ENCODE measurements around the gene FBLN2.

FBLN2 gene

DNA sequence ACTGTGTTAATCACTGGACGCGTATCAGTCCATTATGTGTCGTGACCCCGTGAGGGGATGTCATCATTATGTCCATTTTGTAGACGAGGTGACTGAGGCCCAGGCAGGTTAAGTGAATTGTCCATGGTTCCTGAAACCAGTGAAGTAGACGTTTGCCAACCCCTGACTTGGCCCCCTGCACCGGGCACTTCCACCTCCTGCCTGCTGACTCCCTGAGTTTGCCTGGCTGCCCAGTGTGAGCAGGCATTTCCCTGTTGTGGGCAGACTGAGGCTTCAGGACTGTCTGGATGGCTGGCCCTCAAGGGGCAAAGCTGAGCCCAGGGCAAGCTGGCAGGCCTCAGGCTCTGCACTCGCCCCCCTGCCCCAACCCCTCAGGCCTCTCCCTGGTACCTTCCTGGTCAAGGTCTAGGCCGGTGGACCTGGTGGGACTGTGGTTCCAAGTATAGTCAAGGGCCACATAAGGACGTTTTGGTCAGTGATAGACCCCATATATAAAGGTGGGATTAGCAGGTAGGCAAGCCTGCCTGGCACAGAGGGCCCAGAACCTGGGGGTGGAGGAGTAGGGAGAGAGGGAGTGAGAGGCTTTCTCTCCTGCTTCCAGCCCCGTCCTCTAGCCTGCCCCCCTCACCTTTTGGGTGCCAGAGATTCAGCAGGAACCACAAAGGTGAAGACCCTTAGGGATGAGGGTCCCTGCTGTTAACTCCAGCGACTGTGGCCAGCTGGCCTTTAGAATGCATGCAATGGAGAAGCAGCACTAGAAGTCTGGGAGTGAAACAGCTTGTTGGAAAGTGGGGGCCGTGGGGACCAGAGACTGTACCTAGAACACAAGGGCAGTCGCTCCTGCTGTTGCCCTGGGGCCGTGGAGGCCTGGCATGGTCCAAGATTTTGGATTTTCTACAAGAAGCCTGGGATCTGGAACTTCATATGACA is 34.6 kb downstream of the FBLN2 start:
- no peak for DNase-seq

DNA sequence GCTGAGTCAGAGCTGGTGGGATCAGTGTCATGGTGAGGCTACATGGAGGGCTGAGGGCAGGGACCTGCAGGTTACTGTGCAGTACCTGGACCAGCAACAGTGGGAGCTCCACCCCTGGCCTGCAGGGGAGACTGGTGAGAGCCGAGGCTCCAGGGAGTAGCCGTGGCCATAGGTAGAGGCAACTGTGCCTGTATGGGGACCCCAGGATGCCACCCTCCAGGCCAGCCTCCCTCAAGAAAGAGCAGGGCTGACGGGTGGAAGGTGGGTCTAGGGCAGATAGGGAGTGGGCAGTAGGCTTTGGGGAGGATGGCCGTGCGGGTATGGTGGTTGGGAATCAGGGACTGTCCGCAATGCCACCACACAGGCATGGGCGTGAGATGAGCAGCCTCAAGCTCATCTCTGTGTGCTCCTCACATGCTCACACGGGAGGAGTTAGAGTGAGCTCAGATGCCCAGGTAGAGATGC is 35.5 kb downstream of the FBLN2 start:
- no peak for DNase-seq

DNA sequence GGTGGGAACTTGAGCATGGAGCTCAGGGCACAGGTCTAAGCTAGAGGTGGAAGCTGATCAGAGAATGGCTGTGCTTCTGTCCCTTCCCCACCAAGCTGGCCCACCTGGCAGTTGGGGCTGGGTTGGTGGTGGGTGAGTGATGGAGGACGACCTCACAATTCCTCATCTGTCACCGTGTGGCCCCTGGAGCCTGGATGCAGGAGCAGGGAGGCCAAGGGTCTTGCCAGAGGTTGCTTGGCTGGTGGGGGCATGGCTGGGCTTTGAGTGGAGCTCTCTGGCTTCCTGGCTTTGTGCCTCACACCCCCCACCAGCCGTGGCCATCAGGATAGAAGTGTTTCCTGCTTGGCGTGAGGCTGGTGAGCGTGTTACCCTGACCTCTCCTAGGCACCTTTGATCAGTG is 36.0 kb downstream of the FBLN2 start:
- no peak for DNase-seq

DNA sequence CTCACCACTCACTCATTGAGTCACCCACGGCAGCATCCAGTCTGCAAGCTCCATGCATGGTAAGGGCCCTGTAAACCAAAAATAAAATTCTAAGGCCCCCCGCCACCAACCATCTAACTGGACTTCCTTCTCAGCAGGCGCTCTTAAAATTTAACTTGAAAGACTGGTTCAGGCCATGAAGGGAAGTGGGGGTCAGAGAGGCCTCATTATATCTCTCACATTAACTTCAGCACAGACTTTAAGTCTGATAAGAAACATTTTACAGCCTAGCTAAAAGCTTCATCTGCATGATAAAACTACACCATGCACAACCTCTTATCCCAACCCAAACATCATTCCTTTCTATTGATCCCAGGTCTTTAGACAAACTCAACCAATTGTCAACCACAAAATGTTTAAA is 38.5 kb downstream of the FBLN2 start:
- DNase-seq, result no peak

DNA sequence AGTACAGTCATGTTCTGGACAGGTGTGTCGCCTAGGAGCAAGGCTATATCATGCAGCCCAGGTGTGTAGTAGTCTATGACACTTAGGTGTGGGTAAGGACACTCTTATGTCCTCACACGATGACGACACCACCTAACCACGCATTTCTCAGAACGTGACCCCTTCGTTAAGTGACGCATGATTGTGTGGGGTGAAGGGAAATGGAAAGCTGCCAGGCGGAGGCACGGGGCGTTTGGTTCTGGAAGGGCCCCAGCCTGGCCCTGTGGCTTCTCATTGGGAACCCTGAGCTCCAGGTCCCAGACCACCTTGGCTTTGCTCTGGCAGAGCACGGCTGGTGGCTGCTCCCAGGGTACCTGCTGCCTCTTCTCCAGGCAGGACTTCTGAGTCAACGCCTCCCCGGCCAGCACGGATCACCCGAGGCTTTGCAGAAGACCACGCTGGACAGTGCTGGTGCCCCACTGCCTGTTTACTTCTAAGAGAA is 39.3 kb downstream of the FBLN2 start:
- no peak for DNase-seq

DNA sequence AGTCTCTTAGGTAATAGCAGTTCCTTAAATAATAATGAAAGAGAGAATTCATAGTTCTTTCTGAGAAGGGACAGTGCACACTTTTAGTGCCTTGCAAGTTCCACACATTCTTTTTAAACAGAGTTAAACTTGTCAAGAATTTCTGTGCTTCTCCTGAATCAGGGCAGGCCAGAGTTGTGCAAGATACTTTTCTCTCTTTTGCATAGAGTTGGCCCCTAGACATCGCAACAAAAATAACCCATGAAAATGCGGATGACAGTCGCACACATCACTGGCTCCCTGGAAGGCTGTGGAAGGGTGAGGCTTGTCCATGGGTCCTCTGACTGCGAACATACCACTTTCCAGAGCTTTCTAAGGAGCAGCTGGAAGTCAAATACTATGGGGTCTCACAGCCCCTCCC is 40.1 kb downstream of the FBLN2 start:
- no peak for DNase-seq

DNA sequence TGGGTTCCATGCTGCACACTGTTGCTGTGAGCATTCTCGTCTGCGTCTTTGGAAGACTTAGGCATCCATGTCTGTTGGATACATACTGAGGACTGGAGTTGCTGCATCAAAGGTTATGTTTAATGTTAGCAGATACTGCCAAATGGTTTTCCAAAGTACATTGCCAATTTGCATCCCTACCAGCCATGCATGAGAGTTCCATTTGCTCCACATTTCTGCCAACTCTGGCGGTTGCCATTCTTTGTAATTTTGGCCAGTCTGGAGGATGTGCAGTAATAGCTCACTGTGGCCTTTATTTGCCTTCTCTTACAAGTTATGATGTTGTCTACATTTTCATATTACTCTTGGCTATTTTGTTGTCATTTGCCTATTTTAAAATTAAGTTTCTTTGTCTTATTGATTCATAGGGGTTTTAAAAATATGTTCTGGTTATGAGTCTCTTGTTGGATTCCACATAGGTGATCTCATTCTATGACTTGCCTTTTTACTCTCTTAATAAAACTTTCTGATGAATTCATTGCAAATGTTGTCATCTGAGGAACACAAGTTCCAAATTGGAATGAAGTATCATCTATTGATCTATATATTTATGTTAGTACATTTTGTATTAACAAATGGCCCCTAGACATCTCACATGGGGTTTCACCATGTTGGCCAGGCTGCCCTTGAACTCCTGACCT is 42.1 kb downstream of the FBLN2 start:
- DNase-seq, result no peak

DNA sequence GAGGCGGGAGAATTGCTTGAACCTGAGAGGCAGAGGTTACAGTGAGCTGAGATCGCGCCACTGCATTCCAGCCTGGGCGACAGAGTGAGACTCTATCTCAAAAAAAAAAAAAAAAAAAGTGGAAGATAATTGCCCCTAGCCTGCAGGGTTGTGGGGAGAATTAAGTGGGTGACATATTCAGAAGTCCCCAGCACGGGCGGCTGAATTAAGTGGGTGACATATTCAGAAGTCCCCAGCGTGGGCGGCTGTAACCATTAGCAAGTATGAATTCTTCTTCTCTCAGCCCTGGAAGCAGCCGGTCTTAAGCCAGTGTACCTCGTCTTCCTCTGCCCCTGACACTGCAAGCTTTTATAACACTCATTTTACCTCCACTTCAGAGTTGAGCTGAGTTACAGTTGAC is 44.7 kb downstream of the FBLN2 start:
- DNase-seq, result no peak

DNA sequence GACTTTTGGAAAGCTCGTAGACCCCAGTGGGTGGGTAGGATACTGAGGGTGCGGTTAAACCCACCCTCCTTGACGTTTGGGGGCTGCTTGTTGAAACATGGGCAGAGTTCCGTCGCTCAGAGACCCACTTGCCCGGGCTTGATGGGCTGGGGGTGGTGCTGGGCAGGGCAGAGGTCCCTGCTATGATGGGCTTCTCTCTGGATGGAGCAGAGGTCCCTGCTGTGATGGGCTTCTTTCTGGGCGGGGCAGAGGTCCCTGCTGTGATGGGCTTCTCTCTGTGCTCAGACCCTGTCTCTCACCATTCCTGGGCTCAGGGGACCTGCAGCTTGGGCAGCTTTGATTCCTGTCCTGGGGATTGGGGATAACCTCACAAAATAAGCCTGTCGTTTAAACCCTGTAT is 45.2 kb downstream of the FBLN2 start:
- no peak for DNase-seq

DNA sequence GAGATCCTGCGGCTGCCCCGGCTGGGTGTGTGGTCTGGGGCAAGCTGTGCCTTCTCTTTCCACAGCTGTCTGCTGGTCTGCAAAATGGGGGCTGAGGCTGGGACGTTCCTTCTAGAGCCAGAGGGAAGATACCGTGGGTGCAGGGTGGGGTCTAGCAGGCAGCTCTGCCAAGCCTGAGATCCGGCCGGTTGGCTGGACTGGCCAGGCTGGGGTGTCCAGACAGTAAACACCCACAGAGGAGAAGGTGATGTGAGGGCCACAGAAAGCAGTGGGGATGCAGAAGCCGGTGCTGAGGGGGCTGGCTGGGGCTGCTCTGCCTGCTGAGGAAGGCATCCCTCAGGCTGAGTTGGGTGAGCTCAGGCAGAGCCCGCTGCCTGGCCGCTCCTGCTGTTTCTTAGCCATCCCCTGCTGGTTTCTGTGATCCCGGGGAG is 46.1 kb downstream of the FBLN2 start:
- no peak for DNase-seq

DNA sequence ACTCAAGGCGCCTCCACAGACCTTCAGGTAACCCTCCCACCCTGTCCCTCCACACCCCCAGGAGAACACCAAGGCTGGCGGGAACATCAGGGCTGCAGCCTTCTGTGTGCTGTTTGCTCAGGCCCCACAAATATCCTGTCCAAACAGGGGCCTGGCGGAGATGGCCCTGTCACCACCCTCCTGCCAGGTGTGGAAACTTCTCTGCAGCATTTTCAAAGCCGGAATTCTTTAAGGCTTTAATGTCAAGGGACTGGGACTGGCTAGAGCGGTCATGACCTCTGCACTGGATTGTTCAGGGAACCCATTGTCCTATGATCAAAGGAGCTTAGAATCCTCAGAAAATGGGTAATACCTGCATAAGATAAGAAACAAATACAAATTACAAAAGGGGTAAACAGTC is 46.6 kb downstream of the FBLN2 start:
- no peak for DNase-seq

DNA sequence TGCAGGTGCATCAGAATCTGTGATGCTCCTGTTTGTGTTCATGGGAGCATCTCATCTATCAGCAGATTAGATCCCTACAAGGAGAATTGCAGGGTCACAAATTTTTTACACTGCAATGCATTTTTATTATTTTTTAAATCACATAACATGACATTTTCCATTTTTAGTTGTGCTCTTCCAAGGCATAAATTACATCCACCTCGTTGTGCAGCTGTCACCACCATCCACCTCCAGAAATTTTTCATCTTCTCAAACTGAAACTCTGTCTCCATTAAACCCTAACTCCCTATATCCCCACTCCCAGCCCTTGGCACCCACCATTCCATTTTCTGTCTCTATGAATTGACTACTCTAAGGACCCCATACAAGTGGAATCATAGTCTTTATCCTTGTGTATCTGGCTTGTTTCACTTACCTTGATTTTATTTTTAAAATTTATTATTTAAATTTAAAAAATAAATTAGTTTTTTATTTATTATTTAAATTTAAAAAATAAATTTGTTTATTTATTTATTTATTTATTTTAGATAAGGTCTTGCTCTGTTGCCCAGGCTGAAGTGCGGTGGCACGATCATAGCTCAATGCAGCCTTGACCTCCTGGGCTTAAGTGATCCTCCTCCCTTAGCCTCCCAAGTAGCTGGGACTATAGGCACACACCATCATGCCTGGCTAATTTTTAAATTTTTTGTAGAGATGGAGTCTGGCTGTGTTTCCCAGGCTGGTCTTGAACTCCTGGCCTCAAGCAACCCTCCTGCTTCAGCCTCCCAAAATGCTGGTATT is 47.7 kb downstream of the FBLN2 start:
- no peak for DNase-seq

DNA sequence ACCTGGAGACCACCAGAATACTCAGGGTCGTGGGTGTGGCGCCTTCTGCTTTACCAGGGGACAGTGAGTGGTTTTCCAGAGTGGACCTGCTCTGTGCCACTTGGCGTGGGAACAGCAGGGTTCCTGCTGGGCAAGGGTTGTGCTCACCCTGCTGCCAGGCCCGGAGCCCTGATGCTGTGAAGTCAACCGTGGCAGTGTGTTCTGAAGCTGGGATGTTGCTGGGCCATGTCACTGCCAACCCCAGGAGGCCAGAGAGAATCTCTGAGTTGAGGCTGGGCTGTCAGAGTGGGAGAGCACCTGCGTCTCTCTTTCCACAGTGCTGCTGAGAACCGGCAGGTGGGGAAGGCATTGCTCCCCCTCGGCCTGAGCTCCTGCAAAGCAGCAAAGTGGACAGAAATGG is 48.7 kb downstream of the FBLN2 start:
- DNase-seq, result no peak

DNA sequence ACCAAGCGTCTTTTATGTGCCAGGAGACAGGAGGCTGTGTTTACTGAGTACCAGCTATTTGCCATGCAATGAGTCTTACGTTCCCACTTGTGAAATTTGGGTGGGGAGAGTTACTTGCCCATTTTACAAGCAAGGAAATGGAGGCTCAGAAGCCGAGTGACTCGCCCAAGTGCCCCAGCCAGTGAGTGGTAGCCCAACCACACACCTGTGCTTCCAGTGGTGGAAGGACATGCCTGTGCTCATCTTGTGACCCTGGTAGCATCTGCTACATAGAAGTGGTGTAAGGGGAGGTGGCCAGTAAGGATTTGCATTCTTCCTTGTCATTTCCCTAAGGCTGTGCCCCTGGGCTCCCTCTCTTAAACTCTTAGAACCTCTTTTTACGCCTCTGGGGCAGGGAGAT is 49.3 kb downstream of the FBLN2 start:
- DNase-seq, result no peak

DNA sequence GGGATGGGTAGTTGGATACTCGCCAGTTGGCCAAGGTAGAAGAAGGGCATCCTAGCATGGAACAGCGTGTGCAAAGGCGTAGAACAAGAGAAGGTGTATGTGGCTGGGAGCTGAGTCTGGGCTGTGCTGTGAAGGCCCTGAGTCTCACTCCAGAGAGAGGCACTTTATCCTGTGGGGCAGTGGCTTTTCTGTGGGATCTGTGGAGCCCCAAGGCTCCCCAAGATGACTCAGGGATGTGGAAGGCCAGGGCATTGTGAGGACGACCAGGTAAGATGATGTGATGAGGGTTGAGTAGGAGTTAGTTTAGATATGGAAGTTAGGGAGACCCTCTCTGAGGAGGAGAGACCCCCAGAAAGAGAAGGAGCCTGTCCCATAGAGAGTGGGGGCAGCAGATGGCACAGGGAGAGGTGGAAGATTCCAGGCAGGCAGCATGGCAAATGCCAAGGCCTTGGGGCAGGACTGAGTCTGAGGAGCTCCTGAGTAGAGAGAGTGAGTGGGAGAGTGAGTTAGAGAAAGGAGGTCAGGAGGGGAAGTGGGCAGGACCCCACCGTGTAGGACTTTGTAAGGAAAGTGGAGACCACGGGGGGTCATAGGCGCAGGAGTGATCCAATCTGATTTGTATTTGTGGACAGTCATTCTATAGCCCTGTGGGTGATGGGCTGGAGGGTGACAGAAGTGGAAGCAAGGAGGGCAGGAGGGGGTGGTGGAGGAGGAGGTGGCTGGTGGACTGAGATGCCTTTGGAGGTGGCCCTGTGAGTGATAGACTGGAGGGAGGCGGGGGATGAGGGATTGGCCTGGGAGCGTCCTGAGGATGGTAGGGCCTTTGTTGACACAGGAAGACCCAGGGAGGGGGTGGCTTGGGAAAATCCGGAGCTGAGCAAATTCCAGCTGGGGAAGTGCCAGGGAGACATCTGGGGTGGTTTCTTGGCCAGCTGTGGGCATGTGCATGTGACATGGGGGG is 50.3 kb downstream of the FBLN2 start:
- DNase-seq, result no peak

DNA sequence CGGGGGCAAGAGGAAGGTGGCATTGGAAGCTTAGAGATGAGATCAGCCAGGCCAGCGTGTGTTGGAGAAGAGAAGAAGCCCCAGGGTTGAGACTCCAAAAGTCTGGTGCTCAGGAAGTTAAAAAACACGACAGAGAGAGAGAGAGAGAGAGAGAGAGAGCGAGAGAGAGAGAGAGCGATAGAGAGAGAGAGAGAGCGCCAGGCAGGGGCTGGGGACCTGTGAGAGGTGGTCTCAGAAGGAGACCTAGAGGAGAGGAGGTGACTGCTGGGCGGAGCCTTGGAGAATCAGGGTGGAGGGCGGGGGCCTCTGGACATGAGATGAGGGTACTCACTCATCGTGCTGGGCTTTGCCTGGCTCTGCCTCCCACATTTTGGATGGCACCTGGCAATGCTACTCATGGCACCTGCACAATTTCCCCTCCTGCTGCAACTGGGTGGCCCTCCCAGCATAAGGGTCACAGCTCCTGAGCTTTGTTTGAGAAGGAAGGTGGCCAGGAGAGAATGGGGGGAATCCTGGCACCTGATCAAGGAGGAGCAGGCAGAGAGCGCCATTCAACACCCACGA is 51.0 kb downstream of the FBLN2 start:
- no peak for DNase-seq

DNA sequence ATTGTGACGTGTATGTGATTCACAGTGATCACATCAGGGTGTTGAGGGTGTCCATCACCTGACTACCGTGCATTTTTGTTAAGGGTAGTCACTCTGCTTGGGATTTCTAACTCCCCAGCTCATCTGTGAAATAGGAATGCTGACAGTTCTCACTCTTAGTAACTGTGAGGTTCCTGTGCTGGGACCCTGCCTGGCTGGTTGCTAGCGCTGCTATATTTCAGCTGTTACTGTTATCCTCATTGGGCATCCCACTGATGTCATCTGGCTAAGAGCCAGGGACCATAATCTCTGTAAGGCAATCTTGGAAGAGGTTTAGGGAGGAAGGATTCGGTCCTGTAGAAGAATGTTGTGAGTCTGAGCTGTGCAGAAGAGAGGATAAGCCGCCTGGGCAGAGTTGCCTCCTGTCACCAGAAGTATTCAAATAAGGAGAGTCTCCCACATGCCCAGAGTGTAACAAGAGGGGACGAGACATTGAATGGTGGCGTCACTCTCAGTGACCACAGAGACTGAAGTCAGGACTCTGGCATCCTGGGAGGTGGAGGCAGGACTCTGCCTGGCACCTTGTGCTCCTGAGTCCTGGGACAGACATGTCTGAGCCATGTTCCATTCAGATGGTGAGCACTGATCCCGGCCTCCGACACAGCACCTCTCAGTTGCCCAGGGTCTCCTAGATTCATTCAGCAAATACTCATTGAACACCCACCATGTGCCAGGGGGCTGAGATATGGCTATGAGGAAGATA is 52.2 kb downstream of the FBLN2 start:
- no peak for DNase-seq

DNA sequence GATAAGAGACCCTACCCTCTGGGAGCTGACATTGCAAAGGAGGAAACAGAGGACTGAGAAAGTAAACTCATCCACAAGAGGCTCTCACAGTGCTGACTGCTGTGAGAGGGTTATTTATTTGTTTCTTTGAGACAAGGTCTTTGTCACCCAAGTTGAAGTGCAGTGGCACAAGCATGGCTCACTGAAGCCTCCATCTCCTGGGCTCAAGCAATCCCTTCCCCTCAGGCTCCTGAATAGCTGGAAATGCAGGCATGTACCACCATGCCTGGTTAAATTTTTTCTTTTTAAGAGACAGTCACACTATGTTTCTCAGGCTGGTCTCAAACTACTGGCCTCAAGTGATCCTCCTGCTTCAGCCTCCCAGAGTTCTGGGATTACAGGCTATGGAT is 52.8 kb downstream of the FBLN2 start:
- DNase-seq, result no peak

DNA sequence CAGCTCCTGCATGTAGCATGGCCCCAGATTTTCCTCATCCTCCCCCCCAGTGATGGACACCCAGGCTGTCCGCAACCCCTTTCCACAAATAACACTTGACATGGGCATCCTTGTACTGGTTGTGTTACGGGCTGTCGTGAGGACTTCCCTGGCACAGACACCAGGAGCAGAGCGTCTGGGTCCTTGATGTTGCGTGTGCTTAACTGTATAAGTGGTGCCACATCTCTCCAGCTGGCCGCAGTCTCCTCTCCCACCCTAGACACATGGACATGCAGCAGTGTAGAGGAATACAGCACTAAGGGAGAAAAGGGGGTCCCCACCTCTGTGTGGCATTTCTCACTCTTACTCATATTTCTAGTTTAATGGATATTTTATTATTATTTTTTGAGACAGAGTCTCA is 56.6 kb downstream of the FBLN2 start:
- no peak for DNase-seq

DNA sequence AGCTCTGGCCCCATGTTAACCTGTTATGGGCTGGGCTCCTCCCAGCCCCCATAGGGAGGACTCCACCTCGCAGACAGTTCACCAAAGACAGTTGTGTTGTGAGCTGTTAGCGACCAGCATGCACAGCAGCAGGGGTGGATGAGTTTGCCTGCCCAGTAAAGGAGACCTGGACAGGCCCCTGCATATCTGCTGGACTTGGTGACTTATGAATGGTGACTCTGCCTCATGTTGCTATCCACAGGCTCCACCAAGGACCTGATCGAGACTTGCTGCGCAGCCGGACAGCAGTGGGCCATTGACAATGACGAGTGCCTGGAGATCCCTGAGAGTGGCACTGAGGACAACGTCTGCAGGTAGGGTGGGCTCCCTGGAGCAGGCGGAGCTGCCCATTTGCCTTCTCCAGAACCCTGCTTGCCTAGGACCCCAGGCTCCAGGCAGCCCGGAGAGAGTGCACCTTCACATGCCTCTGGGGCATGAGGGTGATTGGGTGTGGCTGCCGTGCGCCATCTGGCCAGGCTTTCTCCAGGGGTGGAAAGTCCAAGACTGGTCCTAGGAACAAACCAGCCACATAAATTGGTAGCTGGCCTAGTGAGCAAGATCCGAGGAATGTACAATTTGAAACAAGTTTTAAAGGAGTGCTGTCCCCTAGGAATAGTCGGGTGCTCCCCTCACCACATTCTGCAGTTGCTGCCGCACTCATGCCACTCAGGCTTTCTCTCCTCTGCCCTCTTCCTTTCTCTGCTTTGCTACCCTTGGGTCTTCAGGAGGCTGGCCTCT is 59.1 kb downstream of the FBLN2 start:
- DNase-seq, result no peak

Measured in activated CD8-positive, alpha-beta memory T cell treated with anti-CD3 and anti-CD28 coated beads for 24 hours (primary cell).